GM18870 (cell line): ENCODE data around the gene BCS1L.
"Not testable (repeated sequence)": the region's sequence is repeated elsewhere in the genome, so short reads cannot be mapped to it uniquely, and the experiment has no call there.

ENCODE experiments used
- ATAC-seq: cut with Tn5 transposase; IDR thresholded peaks from one replicate; pipeline ENCODE4 v1.9.1; 2021; ENCODE audit warnings: moderate library complexity; ENCODE audit not compliant: unreplicated experiment

Gene BCS1L

DNA sequence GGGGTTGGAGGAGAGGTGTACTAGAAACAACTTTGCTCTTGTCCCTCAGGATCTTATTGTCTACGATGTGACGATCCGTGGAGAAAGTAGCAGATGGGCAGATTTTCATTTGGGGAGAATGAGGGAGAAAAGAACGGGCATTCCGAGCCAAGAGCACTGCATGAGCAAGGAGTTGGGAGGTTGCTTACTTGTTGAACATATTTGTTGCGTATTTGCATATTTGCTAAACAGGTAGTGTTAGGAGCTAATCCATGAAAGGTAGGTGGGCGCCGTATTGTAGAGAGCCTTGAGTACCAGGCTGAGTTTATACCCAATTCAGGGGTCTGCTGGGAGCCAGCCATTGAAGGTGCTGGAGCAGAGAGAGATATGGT is 490 bp downstream of the BCS1L start:
- ATAC-seq: no peak

DNA sequence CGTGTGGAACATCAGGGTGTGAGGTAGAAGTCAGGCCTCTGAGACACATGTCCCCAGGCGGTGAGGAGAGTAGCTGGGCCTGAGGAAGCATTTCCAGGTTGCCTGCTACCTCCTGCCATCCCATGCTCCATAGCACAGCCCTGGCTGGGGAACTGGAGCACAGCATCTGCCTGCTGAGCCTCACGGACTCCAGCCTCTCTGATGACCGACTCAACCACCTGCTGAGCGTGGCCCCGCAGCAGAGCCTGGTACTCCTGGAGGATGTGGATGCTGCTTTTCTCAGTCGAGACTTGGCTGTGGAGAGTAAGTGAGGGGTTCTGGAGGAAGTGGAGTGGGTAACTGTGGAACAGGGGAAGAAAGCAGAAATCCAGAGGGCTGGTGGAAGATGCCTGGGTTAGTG is 2.9 kb downstream of the BCS1L start:
- no peak for ATAC-seq

- ATAC-seq: no peak
Measured at GRCh38 chr2:218662827-218663226, 3.3 kb downstream of the BCS1L start.

GRCh38 chr2:218663901-218664300 is 4.4 kb downstream of the BCS1L start:
- ATAC-seq: no peak

DNA sequence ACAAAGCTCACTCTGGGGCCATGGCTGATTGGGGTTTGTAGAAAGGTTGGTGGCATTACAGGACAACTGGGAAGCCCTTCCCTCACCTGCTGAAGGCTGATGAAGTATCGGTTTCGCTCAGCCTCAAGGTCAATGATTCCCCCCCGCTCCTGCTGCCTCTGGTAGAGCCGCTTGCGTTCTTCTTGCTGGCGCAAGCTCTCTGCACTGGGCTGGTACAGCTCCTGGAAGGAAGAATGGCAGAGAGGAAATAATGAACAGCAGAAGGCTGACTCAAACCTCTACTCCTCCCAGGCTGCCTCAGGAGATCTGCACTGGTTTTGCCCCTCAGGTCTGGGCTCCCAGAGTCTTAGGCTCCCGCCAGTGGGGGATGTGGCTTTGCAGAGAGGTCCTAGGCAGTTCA is 5.2 kb downstream of the BCS1L start:
- ATAC-seq: no peak

- ATAC-seq: no peak
Measured at GRCh38 chr2:218671097-218671653, 11.7 kb downstream of the BCS1L start.

DNA sequence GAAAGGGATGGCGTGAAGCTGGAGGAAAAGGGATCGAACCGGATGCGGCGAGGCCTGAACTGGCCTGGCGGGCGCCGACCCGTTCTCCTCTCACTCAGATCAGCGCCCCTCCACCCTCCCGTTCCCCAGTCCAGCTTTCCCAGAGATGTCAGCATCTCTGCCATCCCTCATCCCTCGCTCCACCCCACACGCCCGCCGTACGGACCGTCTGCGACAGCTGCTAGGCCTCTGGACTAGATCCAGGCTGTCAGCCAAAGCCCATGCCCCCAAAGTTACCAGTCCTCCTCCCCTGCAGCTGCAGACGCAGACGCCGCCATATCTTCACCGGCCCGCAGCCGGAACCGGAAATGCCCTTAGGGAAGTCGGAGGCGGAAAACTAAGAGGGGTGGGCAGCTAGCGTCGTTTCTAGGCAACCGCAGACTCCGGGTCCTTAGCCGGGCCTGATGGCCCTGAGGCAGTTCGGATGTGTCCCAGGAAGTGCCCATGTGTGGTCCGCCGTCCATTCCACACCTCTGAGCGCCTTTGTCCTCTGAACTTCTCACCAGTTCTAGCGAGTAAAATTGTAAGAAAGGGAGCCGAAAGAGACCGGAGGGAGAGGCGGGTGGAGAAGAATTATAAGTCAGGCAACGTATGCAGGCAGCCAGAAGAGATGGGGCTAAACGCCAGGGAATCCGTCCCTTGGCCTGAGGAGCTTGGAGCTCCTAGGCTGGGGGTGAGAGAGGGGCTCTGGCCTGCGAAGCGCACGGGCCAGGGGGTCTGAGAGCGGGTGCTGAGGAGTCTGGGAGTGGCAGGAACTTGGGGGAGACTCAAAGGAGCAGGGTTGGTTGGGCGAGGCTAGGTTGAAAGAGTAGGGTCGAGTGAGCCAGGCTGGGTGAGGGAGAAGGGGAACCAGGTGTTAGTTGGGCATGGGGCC is 12.4 kb downstream of the BCS1L start, which contains the start of the genes RNF25 and STK36:
Gene RNF25, minus strand, starts transcription at position 349 of the 913 bp plus-strand sequence. Its CDS starts 32 bp downstream, at position 317.
Gene STK36, plus strand, starts transcription at position 433 of the 913 bp plus-strand sequence. CDS start 744 bp downstream, outside the sequence.
- ATAC-seq: peak; percentile 90

- ATAC-seq: no peak
Measured at GRCh38 chr2:218679119-218679518, 19.6 kb downstream of the BCS1L start.

- ATAC-seq: no peak
Measured at GRCh38 chr2:218680061-218680460, 20.6 kb downstream of the BCS1L start.

DNA sequence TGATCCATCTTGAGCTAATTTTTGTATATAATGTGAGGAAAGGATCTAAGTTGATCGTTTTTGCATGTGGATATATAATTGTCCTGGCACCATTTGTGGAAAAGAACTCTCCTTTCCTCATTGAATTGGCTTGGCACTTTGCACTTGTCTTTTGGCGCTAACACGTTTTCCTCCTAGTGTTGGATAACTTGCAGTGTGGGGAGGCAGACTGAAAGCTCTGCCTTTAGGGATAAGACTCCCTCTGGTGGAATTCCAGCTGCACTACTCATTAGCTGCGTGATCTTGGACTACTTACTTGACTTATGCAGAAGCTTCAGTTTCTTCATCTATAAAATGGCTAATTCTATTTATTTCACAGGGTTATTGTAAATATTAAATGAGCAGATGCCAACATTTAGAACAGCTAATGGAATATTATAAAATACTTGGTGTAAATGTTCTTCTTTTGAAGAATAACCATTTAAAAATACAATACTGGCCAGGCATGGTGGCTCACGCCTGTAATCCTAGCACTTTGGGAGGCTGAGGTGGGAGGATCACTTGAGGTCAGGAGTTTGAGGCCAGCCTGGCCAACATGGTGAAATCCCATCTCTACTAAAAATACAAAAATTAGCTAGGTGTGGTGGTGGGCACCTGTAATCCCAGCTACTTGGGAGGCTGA is 28.0 kb downstream of the BCS1L start:
- ATAC-seq: not testable (repeated sequence)

DNA sequence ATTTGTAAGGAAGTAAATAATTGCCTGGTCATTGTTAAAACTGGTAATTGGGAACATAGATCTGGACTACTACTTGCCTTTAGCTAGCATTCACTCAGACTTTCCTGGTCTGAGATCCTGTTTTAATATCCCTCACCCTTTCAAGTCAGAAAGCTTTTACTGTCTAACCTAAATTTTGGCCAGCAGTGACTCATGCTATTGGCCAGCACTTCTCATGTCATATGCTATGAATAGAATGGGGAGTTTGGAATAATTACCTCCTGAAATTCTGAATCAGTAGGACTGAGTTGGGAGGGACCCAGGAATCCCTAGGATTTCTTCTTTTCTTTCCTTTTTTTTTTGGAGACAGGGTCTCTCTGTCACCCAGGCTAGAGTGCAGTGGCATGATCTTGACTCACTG is 31.8 kb downstream of the BCS1L start:
- ATAC-seq: no peak

GRCh38 chr2:218694405-218695145 is 35.1 kb downstream of the BCS1L start:
- ATAC-seq: no peak

GRCh38 chr2:218698885-218699284 is 39.4 kb downstream of the BCS1L start:
- no peak for ATAC-seq

DNA sequence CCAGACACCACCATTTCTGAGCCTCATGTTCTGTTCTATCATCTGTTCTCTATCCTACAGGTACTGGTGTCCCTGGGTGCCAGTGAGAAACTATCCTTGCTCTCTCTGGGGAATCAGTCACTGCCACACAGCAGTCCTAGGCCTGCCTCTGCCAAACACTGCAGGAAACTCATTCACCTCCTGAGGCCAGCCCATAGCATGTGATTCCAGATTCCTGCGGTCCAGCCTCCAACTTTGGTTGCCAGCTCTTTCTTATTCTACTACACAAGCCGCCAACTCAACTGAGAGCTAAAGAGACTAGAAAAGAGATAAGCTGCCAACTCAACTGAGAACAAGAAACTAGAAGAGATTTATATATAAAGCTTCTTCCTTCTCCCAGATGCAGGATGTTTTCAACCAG is 42.3 kb downstream of the BCS1L start:
- no peak for ATAC-seq

DNA sequence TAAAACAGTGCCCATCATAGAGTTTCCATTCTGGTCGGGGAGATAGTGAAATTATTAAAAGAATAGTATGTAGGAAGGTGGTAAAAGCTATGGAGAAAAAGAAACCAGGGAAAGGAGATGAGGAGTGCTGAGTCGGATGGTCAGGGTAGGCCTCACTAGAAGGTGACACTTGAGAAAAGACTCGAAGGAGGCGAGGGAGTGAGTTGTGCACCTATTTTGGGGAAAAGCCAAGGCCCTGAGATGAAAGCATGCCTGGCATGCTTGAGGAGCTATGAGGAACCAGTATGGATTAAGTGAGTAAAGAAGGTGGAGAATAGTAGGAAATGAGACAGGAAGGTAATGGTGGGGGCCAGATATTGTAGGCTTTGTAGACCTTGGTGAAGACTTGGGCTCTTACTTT is 43.9 kb downstream of the BCS1L start:
- no peak for ATAC-seq

DNA sequence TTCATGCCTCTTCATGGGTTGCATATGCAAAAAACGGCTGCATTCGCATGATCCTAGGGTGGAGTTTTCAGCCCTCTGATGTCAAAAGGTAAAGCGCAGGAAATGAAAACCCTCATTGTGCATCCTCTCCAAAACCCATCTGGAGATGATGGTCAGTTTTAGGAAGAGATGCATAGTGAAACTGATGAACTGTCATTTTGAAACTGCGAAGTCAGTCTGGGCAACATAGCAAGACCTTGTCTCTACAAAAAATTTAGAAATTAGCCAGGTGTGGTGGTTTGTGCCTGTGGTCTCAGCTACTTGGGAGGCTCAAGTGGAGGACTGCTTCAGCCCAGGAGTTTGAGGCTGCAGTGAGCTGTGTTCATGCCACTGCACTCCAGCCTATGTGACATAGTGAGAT is 48.6 kb downstream of the BCS1L start:
- peak; percentile 50 for ATAC-seq

DNA sequence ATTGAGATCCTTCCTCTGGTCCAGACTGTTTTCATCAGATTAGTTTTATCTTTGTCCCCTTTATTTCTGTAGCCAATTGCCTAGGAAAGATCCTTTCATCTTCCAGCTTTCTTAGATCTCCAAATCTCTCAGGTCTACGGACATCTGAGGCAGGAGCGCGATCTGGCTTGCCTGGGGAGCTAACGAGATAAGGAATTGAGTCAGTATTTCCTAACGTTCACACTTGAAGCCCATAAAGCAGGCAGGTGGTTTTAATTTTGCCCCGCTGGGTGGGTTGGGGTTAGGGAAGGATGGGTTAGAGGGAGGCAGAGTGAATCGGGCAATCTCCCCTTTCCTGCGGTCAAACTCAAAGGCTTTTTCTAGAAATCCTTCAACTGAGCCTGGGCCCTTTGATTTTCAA is 50.4 kb downstream of the BCS1L start:
- no peak for ATAC-seq

DNA sequence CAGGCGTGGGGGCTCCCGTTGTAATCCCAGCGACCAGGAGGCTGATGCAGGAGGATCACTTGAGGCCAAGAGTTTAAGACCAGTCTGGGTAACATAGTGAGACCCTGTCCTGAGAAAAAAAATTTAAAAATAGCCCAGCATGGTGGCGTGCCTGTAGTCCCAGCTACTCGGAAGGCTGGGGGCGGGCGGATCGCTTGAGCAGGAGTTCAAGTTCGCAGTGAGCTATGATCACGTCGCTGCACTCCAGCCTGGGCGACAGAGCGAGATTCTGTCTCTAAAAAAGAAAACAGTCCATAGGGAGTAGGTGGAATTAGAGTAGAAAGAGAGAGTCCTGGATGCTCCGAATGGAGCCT is 50.8 kb downstream of the BCS1L start:
- ATAC-seq: no peak

GRCh38 chr2:218710687-218711549 is 51.4 kb downstream of the BCS1L start, which contains the start of gene TTLL4:
Gene TTLL4, plus strand, starts transcription at chr2:218710835. Its CDS starts 26,842 bp downstream, at chr2:218737677.
- peak; percentile 69 for ATAC-seq

DNA sequence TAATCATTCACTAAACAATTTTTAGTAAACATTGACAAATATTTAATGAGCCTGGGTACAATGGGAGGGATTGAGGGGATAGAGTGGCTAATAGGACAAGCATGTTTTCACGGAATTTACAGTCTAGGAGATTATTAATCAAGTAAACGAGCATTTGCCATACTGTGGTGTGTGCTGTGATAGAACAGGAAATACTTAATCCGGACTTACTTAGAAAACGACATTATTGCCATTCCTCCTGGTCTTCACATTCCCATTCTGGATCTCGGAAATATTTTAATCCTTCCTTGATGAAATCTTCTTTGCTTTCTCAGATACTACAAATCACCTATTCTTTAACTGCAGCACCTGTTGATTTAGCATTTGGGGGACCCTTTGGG is 52.1 kb downstream of the BCS1L start:
- ATAC-seq: no peak
